Left lung (tissue), 10 donors: ENCODE measurements around the gene ALDH16A1. TPM values are rescaled to one million over a fixed set of nuclear protein-coding genes. Genes with fewer than 3 reads are reported as not detected.
A peak's percentile ranks its signal among the peaks of the same experiment; 100 is the strongest.

Experiments used
- ATAC-seq: fragments of 200-7000 bp; cut with Tn5 transposase; one replicate; pipeline ENCODE4 v1.9.1; 2020; ENCODE audit warnings: moderate library complexity
- DNase-seq, 4 donors: peaks; one replicate each; pipeline ENCODE4 v3.0.0-alpha.2; 2013 to 2020
- H3K27ac ChIP-seq, 2 donors: fragments of 200-600 bp; sonication (generic) in 1 of 2; one replicate each; pipeline versions ENCODE4 v1.5.0 to v1.8.0; 2020 to 2021
- H3K27me3 ChIP-seq, 2 donors: fragments of 200-600 bp; sonication (generic) in 1 of 2; one replicate each; pipeline versions ENCODE4 v1.5.0 to v1.8.0; 2020 to 2021
- H3K36me3 ChIP-seq, 2 donors: fragments of 200-600 bp; sonication (generic) in 1 of 2; one replicate each; pipeline versions ENCODE4 v1.5.0 to v1.8.0; 2020 to 2021
- H3K4me1 ChIP-seq, 2 donors: fragments of 200-600 bp; one replicate each; pipeline ENCODE4 v1.8.0; 2021
- H3K4me3 ChIP-seq, 2 donors: fragments of 200-600 bp; sonication (generic) in 1 of 2; one replicate each; pipeline versions ENCODE4 v1.5.0 to v1.8.0; 2020 to 2021; ENCODE audit warnings: mild to moderate bottlenecking in 1 of 2
- H3K9me3 ChIP-seq, 2 donors: fragments of 200-600 bp; sonication (generic) in 1 of 2; one replicate each; pipeline versions ENCODE4 v1.5.0 to v1.8.0; 2020 to 2021
- intact Hi-C, 2 donors: fragments of 100-400 bp; cut with DNase I; formaldehyde crosslinking; loops; one replicate each; pipeline versions ENCODE4 v1.11.2 to v1.14.2; 2022
- polyA plus RNA-seq, 6 donors: library from polyadenylated mRNA; unstranded; fragments of 120-200 nt; gene quantifications; one replicate each; pipeline ENCODE4 v1.2.1, GENCODE V29; 2013; ENCODE audit not compliant: insufficient read length in 6 of 6
- total RNA-seq, 2 donors: library from RNA; stranded (reverse); fragmentation: NEBNext Ultra II Directional; extraction: Animal tissue kit (Norgen Biotek cat#: 25700); gene quantifications; one replicate each; pipeline ENCODE4 v1.2.1, GENCODE V29; 2021
- TF ChIP-seq, protein P1 (sequence below), 2 donors: fragments of 200-600 bp; sonication (generic) in 1 of 2; IDR thresholded peaks; one replicate each; pipeline versions ENCODE4 v1.5.0 to v1.8.0; 2021; ENCODE audit warnings: antibody characterized with exemption in 2 of 2
- donor health status: DM: no; HTN: yes; CAD: no.
- donor health status: DM: no; HTN: no; CAD: no.

Gene ALDH16A1
- total and polyA plus RNA-seq, 8 donors = 12.6 to 54.2 (median 18.1) TPM

DNA sequence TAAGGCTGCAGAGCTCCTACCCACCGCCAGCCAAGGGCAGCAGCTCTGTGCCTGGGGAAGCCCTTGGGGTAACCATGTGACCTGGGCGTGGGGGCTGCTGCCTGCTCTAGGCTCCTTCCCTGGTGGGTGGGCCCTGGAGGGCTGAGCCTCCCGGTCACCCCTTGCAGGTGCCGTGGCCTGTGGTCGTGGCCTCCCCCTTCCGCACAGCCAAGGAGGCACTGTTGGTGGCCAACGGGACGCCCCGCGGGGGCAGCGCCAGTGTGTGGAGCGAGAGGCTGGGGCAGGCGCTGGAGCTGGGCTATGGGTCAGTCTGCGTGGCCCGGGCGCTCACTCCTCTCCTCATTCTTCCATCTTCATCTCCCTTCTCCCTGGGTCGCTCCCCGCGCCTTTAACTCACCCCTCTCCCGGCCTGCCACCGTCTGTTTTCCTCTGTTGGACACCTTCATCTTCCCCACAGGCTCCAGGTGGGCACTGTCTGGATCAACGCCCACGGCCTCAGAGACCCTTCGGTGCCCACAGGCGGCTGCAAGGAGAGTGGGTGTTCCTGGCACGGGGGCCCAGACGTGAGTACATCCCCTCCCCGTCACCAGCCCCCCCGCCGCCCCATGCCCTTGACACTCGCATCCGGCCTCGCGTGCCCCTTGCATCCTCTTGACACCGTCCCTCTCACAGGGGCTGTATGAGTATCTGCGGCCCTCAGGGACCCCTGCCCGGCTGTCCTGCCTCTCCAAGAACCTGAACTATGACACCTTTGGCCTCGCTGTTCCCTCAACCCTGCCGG lies 11.1 kb downstream of the ALDH16A1 start:
- Histone ChIP-seq H3K36me3 (peaks cover 0 to 79% of the 10 kb centered on the region in 2 donors), H3K27ac (no peak overlapping the region), H3K4me1 (peaks cover 0 to 9% of the 10 kb centered on the region in 2 donors), H3K27me3 (no peaks in the 10 kb centered on the region), H3K9me3 (no peaks in the 10 kb centered on the region), H3K4me3 (no peak overlapping the region)
- TF ChIP-seq, protein P1, sequence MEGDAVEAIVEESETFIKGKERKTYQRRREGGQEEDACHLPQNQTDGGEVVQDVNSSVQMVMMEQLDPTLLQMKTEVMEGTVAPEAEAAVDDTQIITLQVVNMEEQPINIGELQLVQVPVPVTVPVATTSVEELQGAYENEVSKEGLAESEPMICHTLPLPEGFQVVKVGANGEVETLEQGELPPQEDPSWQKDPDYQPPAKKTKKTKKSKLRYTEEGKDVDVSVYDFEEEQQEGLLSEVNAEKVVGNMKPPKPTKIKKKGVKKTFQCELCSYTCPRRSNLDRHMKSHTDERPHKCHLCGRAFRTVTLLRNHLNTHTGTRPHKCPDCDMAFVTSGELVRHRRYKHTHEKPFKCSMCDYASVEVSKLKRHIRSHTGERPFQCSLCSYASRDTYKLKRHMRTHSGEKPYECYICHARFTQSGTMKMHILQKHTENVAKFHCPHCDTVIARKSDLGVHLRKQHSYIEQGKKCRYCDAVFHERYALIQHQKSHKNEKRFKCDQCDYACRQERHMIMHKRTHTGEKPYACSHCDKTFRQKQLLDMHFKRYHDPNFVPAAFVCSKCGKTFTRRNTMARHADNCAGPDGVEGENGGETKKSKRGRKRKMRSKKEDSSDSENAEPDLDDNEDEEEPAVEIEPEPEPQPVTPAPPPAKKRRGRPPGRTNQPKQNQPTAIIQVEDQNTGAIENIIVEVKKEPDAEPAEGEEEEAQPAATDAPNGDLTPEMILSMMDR (IDR thresholded peaks at IDR 0.05) = no peak
- intact Hi-C loops = no loop called here
- no peak for DNase-seq
- no peak for ATAC-seq

- no peaks in the 10 kb centered on the region for H3K9me3 ChIP-seq
- H3K27ac ChIP-seq = no peak overlapping the region
- DNase-seq (no peak), ATAC-seq (no peak)
- H3K4me1 ChIP-seq = peaks cover 0 to 18% of the 10 kb centered on the region in 2 donors
- no peaks in the 10 kb centered on the region for H3K27me3 ChIP-seq
- peaks cover 0 to 79% of the 10 kb centered on the region in 2 donors for H3K36me3 ChIP-seq
- no peak overlapping the region for H3K4me3 ChIP-seq
- TF ChIP-seq, protein P1 (IDR thresholded peaks at IDR 0.05) = no peak
- intact Hi-C loops = no loop called here
Observed at GRCh38 chr19:49465371-49465770, 12.3 kb downstream of the ALDH16A1 start.

- ATAC-seq (no peak), DNase-seq (no peak)
- Histone ChIP-seq H3K4me1 (peaks cover 0 to 23% of the 10 kb centered on the region in 2 donors), H3K9me3 (no peaks in the 10 kb centered on the region), H3K27me3 (no peaks in the 10 kb centered on the region), H3K36me3 (peaks cover 0 to 63% of the 10 kb centered on the region in 2 donors), H3K4me3 (no peak overlapping the region), H3K27ac (peak overlapping the region in 1 of 2 donors; percentile 61)
- TF ChIP-seq, protein P1 (IDR thresholded peaks at IDR 0.05) = no peak
- intact Hi-C loops = no loop called here
Observed at GRCh38 chr19:49468199-49468598, 15.2 kb downstream of the ALDH16A1 start.

DNA sequence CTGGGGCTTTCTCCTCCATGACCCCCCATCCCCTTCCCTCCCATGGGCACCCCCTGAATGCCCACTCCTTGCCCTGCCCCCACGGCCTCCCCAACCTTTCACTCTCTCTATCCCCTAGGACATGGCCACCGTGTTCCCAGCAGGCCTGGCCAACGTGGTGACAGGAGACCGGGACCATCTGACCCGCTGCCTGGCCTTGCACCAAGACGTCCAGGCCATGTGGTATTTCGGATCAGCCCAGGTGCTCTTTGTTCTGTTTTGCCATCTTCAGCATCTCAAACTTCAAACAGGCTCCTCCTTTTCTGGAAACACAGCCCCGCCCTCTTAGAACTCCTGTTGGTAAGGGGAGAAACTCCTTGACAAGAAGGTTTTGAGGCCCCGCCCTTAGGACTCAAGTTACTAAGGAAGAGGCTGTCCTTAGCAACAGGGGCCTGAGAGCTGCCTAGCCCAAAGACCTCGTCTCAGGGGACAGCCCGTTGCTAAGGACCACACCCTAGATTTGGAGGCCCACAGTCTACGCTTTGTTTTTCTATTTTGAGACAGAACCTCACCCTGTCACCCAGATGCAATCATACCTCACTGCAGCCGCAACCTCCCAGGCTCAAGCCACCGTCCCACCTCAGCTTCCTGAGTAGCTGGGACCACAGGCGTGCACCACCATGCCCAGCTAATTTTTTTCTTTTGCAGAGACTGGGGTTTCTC lies 15.9 kb downstream of the ALDH16A1 start:
- intact Hi-C loops = no loop called here
- Histone ChIP-seq H3K27ac (peak overlapping the region in 1 of 2 donors; percentile 61), H3K9me3 (no peaks in the 10 kb centered on the region), H3K4me1 (peaks cover 0 to 29% of the 10 kb centered on the region in 2 donors), H3K36me3 (peaks cover 0 to 60% of the 10 kb centered on the region in 2 donors), H3K4me3 (no peak overlapping the region), H3K27me3 (no peaks in the 10 kb centered on the region)
- ATAC-seq (peak; percentile 47), DNase-seq (peak in 1 of 4 donors; percentile 57)
- TF ChIP-seq, protein P1 (IDR thresholded peaks at IDR 0.05) = no peak
